LNCaP clone FGC (cell line): ENCODE results near the gene CEBPZ.
"Not testable (repeated sequence)": the region's sequence is repeated elsewhere in the genome, so short reads cannot be mapped to it uniquely, and the experiment has no call there.

ENCODE experiments used
- DNase-seq: peaks from one replicate; pipeline ENCODE4 v3.0.0-alpha.2; 2011; ENCODE audit warnings: low read depth
- H3K4me3 ChIP-seq: 2 replicates; pipeline ENCODE4 v1.5.1; 2011; ENCODE audit warnings: mild to moderate bottlenecking, low read depth, low read length, control low read depth
- TF ChIP-seq, protein P1 (sequence below): IDR thresholded peaks from 2 replicates; pipeline ENCODE4 v1.5.1; 2012; ENCODE audit warnings: mild to moderate bottlenecking; ENCODE audit not compliant: control insufficient read depth, insufficient read depth; ENCODE audit errors: extremely low read depth

The CEBPZ gene

DNA sequence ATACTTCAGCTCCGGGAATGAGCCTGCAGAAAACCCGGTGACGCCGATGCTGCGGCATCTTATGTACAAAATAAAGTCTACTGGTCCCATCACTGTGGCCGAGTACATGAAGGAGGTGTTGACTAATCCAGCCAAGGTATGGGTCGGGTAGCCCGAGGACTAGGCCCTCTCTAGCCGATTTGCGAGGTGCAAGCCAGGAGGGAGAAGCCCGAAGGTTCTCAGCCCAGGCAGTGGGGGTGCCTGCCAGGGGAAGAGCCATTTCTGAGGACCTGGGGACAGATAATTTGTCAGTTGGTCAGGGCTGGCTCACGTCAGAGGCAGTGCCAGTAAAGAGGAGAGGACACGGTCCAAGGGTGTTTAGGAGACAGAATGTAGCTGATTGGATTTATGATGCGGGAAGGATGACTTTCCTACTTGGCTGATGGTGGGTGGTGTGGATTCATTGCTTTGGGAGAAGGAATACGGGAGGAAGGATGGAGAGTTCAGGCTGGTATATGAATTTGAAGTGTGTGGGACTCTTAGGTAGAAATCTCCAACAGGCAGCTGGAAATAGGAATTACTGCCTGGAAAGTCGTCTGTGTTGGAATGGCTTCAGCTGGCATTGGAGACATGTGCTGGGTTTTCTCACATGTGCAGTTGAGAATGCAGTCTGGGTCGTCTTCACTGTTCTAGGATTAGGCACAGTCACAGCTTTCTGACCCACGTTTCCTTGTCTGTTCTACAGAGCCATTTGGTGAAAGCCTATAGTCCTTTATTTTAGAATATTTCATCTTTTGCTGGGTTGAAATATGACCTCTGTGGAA, 936 bp upstream of the CEBPZ start:
- DNase-seq, result no peak
- H3K4me3 ChIP-seq, result peak overlapping the region; percentile 75
- TF ChIP-seq, protein P1, sequence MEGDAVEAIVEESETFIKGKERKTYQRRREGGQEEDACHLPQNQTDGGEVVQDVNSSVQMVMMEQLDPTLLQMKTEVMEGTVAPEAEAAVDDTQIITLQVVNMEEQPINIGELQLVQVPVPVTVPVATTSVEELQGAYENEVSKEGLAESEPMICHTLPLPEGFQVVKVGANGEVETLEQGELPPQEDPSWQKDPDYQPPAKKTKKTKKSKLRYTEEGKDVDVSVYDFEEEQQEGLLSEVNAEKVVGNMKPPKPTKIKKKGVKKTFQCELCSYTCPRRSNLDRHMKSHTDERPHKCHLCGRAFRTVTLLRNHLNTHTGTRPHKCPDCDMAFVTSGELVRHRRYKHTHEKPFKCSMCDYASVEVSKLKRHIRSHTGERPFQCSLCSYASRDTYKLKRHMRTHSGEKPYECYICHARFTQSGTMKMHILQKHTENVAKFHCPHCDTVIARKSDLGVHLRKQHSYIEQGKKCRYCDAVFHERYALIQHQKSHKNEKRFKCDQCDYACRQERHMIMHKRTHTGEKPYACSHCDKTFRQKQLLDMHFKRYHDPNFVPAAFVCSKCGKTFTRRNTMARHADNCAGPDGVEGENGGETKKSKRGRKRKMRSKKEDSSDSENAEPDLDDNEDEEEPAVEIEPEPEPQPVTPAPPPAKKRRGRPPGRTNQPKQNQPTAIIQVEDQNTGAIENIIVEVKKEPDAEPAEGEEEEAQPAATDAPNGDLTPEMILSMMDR, result no peak

DNA sequence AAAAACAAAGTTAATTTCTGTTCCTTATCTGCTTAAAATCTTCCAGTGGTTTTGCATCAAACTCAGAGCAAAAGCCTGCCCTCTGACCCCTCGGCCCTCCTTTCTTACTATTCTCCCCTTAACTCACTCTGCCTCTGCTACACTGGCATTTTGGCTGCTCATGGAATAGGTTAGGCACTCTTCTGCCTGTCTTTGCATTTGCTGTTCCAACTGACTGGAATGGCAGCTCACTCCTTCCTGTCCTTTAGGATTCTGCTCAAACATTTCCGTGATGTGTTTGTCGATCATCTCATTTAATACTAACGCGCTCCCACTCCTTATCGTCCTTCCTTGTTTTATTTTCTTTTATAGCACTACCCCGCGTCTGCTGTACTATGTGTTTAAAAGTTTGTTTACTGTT, 815 bp downstream of the CEBPZ start:
- DNase-seq, result no peak
- peak overlapping the region; percentile 75 for H3K4me3 ChIP-seq
- TF ChIP-seq, protein P1, result no peak

DNA sequence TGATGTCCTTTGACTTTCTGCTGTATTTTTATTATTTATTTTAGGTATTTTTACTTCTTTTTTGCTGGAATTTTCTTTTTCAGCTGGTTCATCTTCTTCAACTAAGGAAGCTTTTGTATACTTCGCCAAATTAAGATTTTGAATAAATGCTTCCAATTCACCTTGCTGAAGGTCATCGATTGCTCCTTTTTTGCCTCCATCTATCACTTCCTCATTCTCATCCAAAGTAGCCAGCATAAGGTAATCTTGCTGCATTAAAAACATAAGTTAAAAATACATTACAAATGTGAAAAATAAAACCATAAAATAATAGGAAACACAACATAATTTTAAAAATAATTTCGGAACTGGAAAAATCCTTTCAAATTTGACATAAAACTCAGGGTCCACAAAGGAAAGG, 2.6 kb downstream of the CEBPZ start:
- no peak overlapping the region for H3K4me3 ChIP-seq
- DNase-seq, result no peak
- TF ChIP-seq, protein P1, result no peak

DNA sequence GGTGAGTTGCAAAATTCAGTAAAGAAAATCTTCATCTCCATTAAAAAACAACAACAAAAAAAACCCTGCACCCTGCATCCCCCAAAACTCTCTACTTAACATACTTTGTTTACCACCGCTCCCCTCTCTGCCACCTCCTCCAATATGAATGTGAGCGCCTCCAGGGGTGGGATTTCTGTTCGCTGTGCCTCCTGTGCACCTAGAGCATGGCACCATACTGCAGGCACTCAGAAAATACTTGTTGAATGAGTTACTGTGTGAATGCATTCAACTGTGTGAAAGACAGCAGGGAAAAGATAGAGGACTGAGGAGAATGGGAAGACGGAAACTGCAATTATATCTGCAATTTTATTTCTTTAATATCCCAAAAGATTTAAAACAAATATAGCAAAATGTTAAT, 4.5 kb downstream of the CEBPZ start:
- DNase-seq, result no peak
- TF ChIP-seq, protein P1, result no peak
- H3K4me3 ChIP-seq, result no peak overlapping the region

DNA sequence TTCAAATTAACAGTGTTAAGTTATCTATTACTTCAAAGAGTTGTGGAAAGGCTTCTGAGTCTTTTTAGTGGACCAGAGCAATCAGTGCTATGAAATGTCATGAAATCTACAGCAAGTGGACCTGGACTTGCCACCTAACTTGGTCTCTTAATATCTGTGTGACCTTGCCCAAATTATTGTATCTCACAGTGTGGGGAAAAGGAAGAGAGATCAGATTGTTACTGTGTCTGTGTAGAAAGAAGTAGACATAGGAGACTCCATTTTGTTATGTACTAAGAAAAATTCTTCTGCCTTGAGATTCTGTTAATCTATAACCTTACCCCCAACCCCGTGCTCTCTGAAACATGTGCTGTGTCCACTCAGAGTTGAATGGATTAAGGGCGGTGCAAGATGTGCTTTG, 6.3 kb downstream of the CEBPZ start:
- not testable (repeated sequence) for DNase-seq, H3K4me3 ChIP-seq

GRCh38 chr2:37224063-37224462, 7.3 kb downstream of the CEBPZ start:
- TF ChIP-seq, protein P1, result no peak
- no peak overlapping the region for H3K4me3 ChIP-seq
- no peak for DNase-seq

DNA sequence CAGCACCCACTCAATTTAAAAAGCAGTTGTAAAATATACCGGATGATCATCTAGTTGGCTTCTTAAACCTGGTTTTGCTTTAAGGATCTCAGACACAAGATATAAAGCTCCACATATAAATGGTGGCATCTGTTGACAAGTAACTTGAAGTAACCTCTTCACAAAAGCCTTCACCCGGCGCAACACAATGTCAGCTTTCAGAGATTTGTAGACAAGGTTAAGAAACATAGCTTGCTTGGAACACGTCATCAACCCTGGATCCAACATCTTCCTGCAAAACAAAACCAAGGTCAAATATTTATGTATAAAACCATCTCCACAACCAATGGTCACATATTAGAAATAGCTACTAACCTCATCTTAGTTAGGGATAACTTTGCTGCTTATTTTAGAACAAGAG, 8.3 kb downstream of the CEBPZ start:
- DNase-seq, result no peak
- no peak overlapping the region for H3K4me3 ChIP-seq
- TF ChIP-seq, protein P1, result no peak
